Neural crest cell (in vitro differentiated cells): Measurements from ENCODE around the gene PPP1R26. TPM values are rescaled to one million over a fixed set of nuclear protein-coding genes. Genes with fewer than 3 reads are reported as not detected.
"Not testable (repeated sequence)": the region's sequence is repeated elsewhere in the genome, so short reads cannot be mapped to it uniquely, and the experiment has no call there.

Experiments used
- DNase-seq: peaks from one replicate; pipeline ENCODE4 v3.0.0; 2021; ENCODE audit warnings: low read depth, mixed read lengths, low spot score
- H3K27ac Mint-ChIP-seq: one replicate; pipeline ENCODE4 v1.8.0; 2021; ENCODE audit warnings: mild to moderate bottlenecking, mixed read lengths; ENCODE audit not compliant: unreplicated experiment
- H3K27me3 Mint-ChIP-seq: 2 replicates; pipeline ENCODE4 v1.8.0; 2021; ENCODE audit warnings: low read depth, mild to moderate bottlenecking, mixed read lengths
- H3K36me3 Mint-ChIP-seq: 2 replicates; pipeline ENCODE4 v1.8.0; 2021; ENCODE audit warnings: low read depth, mild to moderate bottlenecking, mixed read lengths
- H3K4me1 Mint-ChIP-seq: 2 replicates; pipeline ENCODE4 v1.8.0; 2021; ENCODE audit warnings: mixed read lengths
- H3K4me3 Mint-ChIP-seq: one replicate; pipeline ENCODE4 v1.8.0; 2021; ENCODE audit warnings: mild to moderate bottlenecking, mixed read lengths
- H3K9me3 Mint-ChIP-seq: 2 replicates; pipeline ENCODE4 v1.8.0; 2021; ENCODE audit warnings: mixed read lengths
- CTCF ChIP-seq: fragments of 200-600 bp; sonication (generic); conservative IDR thresholded peaks from 2 replicates; pipeline ENCODE4 v1.5.0; 2021; ENCODE audit warnings: antibody characterized with exemption, mild to moderate bottlenecking
- total RNA-seq: library from RNA; stranded (reverse); gene quantifications from 2 replicates; pipeline ENCODE4 v1.2.1, GENCODE V29; 2021

The PPP1R26 gene
- total RNA-seq, 1 donor from 2014 or later, result 27.5 TPM

DNA sequence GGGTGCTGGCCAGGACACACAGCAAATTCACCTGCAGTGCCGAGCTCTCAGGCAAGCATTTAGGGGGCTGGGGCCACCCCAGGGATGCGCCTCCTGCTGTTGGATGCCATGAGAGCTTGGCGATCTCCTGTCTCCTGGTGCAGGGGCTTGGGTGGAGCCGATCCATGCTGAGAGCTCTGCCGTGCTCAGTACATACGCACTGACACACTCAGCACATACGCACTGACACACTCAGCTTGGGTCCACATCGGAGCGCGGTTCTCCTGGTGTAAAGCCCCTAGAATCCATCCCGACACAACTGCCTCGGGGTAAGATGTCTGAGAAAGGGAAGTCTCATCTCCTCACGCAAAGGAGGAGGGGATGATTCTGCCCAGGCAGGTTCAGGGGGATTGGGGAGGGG, 56.0 kb downstream of the PPP1R26 start:
- not testable (repeated sequence) for DNase-seq, H3K4me3 Mint-ChIP-seq, H3K9me3 Mint-ChIP-seq, H3K4me1 Mint-ChIP-seq, H3K36me3 Mint-ChIP-seq, H3K27ac Mint-ChIP-seq
- peaks cover 39% of the 10 kb centered on the region for H3K27me3 Mint-ChIP-seq

DNA sequence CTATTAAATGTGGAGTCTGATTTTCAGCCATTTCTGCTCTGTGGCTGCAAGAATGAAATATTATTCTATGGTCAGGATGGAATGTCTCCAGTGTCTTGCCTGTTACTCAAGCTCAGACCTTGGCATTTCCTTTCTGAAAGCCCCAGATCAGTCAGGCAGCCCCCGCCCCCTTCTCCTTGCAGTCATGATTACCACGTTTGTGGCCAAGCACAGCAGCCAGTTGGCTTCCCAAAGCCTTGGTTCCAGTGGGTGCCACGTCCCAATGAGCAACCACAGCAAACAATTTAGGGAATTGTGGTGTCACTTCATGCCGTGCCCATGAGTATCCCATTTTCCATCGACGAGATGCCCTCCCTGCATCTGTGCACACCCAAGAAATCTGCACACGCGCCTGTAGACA, 56.6 kb downstream of the PPP1R26 start:
- peaks cover 45% of the 10 kb centered on the region for H3K27me3 Mint-ChIP-seq
- H3K4me3 Mint-ChIP-seq, result no peak overlapping the region
- TF ChIP-seq CTCF, result no peak
- no peaks in the 10 kb centered on the region for H3K36me3 Mint-ChIP-seq
- no peaks in the 10 kb centered on the region for H3K4me1 Mint-ChIP-seq
- H3K9me3 Mint-ChIP-seq, result no peaks in the 10 kb centered on the region
- H3K27ac Mint-ChIP-seq, result no peak overlapping the region
- no peak for DNase-seq

Other genes with a start within 250 kb of the PPP1R26 start
- gene MRPS2, start 20.9 kb downstream of the PPP1R26 start, total RNA-seq, result 59.8 and 60.6 TPM in 2 replicates
- not detected in 2 replicates for gene LCN1, start 41.7 kb downstream of the PPP1R26 start, total RNA-seq
- gene OBP2A, start 66.3 kb downstream of the PPP1R26 start, total RNA-seq, result not detected in 2 replicates
- not detected in 2 replicates for gene PAEP, start 82.0 kb downstream of the PPP1R26 start, total RNA-seq
- not detected in 2 replicates for gene GLT6D1, start 159.8 kb downstream of the PPP1R26 start, total RNA-seq
- gene LCN9, start 183.5 kb downstream of the PPP1R26 start, total RNA-seq, result 0.30 and 0.66 TPM in 2 replicates
- not detected in 2 replicates for gene SOHLH1, start 219.7 kb downstream of the PPP1R26 start, total RNA-seq
- 0.14 TPM in 1 of 2 replicates, not detected in the other for gene KCNT1, start 222.4 kb downstream of the PPP1R26 start, total RNA-seq